ENCODE results near the gene HDGFL2. TPM values are rescaled to one million over a fixed set of nuclear protein-coding genes. Genes with fewer than 3 reads are reported as not detected.

The HDGFL2 gene
- polyA plus RNA-seq, 3 donors, result 7.0 to 13.2 (median 10.5) TPM

DNA sequence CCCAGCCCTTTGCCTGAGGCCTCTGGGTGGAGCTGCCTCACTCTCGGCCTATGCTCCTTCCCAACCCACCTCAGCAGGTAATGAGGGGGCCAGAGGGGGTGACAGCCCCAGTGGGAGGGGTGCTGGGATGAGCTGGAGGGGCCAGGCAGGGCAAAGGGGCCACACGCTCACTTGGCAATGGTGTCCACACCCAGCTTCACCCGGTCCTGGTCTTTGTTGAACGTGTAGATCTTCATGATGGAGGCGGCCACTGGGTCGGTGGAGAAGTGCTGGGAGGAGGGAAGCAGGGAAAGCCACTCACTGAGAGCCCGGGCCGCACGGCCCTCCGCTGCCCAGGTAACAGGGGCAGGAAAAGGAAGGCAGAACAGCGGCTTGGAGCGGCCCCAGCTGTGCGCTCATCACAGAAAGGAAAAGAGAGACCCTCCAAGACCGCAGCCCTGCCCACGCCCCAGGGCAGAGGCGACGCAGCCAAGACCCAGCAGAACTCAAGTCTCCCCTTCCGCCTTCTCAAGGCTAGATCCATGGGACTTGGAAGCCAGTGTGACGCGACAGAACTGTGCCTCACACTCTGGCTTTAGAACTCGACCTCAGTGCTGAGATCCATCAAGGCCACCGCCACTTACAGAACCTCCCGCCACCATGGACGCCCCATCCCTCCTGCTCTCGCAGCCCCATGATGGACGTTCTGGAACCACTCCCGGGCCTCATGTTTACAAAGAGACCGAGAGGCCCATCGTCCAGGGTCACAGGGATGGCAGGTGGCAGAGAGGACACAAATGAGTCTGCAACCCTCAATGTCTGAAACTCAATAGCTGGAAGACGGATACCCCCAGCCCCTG is 23.7 kb upstream of the HDGFL2 start:
- Mint-ChIP-seq H3K27me3 (ENCODE audit: low read depth in 3 of 3) (peaks cover 0 to 4% (median 0%) of the 10 kb centered on the region in 3 donors), H3K9me3 (no peaks in the 10 kb centered on the region), H3K4me3 (no peak overlapping the region), H3K36me3 (peaks cover 69 to 93% of the 10 kb centered on the region in 2 donors), H3K27ac (peak overlapping the region in 1 of 7 donors; percentile 71), H3K4me1 (no peaks in the 10 kb centered on the region)
- no peak for DNase-seq
- H3K4me2 ChIP-seq (replicated peaks; ENCODE audit: extremely low read depth, low read length, poor library complexity, severe bottlenecking), result no peak overlapping the region
- H4K20me1 ChIP-seq (ENCODE audit: insufficient read depth, low read length), result peaks cover 73% of the 10 kb centered on the region
- H3K9ac ChIP-seq (ENCODE audit: insufficient read depth, low read length, poor library complexity, severe bottlenecking), result no peak overlapping the region
- no peaks in the 10 kb centered on the region for H3K27me3 ChIP-seq (ENCODE audit: control insufficient read depth in 2 of 2, insufficient read depth in 2 of 2, low read length in 2 of 2)
- no peaks in the 10 kb centered on the region for H3K4me1 ChIP-seq (ENCODE audit: control insufficient read depth in 1 of 2, insufficient read depth in 2 of 2, low read length in 2 of 2)
- WGBS (ENCODE audit: insufficient coverage), result 96% methylated on average over 25 of the region's 30 CpGs
- H3K9me3 ChIP-seq (replicated peaks in 1 of 2; ENCODE audit: control insufficient read depth in 1 of 2, insufficient read depth in 1 of 2, low read length in 2 of 2), result no peaks in the 10 kb centered on the region
- no peak overlapping the region for H3K4me3 ChIP-seq (replicated peaks in 1 of 3; ENCODE audit: low read depth in 2 of 3, low read length in 3 of 3)
- no peak overlapping the region for H3K27ac ChIP-seq (ENCODE audit: low read depth in 1 of 2, low read length in 2 of 2)
- intact Hi-C loops (cut with micrococcal nuclease), result no loop called here
- TF ChIP-seq, protein P1, sequence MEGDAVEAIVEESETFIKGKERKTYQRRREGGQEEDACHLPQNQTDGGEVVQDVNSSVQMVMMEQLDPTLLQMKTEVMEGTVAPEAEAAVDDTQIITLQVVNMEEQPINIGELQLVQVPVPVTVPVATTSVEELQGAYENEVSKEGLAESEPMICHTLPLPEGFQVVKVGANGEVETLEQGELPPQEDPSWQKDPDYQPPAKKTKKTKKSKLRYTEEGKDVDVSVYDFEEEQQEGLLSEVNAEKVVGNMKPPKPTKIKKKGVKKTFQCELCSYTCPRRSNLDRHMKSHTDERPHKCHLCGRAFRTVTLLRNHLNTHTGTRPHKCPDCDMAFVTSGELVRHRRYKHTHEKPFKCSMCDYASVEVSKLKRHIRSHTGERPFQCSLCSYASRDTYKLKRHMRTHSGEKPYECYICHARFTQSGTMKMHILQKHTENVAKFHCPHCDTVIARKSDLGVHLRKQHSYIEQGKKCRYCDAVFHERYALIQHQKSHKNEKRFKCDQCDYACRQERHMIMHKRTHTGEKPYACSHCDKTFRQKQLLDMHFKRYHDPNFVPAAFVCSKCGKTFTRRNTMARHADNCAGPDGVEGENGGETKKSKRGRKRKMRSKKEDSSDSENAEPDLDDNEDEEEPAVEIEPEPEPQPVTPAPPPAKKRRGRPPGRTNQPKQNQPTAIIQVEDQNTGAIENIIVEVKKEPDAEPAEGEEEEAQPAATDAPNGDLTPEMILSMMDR (IDR thresholded peaks at IDR 0.05), result no peak
- H3K36me3 ChIP-seq (replicated peaks in 1 of 2; ENCODE audit: control insufficient read depth in 1 of 2, insufficient read depth in 2 of 2, low read length in 2 of 2), result peaks cover 82 to 98% of the 10 kb centered on the region in 2 donors
- H2AFZ ChIP-seq (ENCODE audit: insufficient read depth, low read depth, low read length, poor library complexity, severe bottlenecking), result no peak overlapping the region
- H3K79me2 ChIP-seq (ENCODE audit: insufficient read depth, low read length), result no peaks in the 10 kb centered on the region

DNA sequence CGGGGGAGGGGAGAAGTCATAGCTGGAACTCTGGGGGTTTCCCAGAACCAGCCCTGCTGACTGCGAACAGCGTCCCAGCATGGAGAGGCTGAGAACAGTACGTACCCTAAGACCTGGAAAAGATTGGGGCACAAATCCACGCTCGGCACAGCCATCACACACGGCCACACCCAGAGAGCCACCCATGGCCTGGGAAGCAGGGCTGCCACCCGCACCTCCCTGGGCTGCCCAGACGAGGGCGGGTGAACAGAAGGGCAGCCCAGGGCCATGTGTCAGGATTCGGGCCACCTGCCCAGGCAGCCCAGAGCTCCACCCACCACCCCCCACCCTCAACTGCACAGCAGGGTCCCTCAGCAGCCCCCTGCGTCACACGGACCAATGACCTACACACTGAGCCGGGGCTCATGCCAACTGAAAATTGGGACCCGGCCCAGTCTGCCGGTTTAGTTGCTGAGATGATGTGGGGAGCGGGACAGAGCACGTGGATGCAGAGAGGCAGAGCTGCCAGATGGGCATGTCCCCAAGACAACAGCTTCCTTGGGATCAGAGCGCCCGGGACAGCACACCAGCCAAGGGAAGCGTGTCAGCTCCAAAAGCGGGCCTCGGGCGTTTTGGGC is 23.0 kb upstream of the HDGFL2 start:
- Mint-ChIP-seq H3K36me3 (peaks cover 69 to 96% of the 10 kb centered on the region in 2 donors), H3K4me3 (no peak overlapping the region), H3K4me1 (no peaks in the 10 kb centered on the region), H3K27me3 (ENCODE audit: low read depth in 3 of 3) (peaks cover 0 to 4% (median 0%) of the 10 kb centered on the region in 3 donors), H3K9me3 (no peaks in the 10 kb centered on the region), H3K27ac (no peak overlapping the region)
- Histone ChIP-seq H3K4me2 (replicated peaks; ENCODE audit: extremely low read depth, low read length, poor library complexity, severe bottlenecking) (no peak overlapping the region), H3K27ac (ENCODE audit: low read depth in 1 of 2, low read length in 2 of 2) (no peak overlapping the region), H3K4me1 (ENCODE audit: control insufficient read depth in 1 of 2, insufficient read depth in 2 of 2, low read length in 2 of 2) (no peaks in the 10 kb centered on the region), H3K36me3 (replicated peaks in 1 of 2; ENCODE audit: control insufficient read depth in 1 of 2, insufficient read depth in 2 of 2, low read length in 2 of 2) (peaks cover 88 to 100% of the 10 kb centered on the region in 2 donors), H3K4me3 (replicated peaks in 1 of 3; ENCODE audit: low read depth in 2 of 3, low read length in 3 of 3) (no peak overlapping the region), H3K9ac (ENCODE audit: insufficient read depth, low read length, poor library complexity, severe bottlenecking) (no peak overlapping the region), H4K20me1 (ENCODE audit: insufficient read depth, low read length) (peaks cover 77% of the 10 kb centered on the region), H3K27me3 (ENCODE audit: control insufficient read depth in 2 of 2, insufficient read depth in 2 of 2, low read length in 2 of 2) (no peaks in the 10 kb centered on the region), H2AFZ (ENCODE audit: insufficient read depth, low read depth, low read length, poor library complexity, severe bottlenecking) (no peak overlapping the region), H3K79me2 (ENCODE audit: insufficient read depth, low read length) (no peaks in the 10 kb centered on the region), H3K9me3 (replicated peaks in 1 of 2; ENCODE audit: control insufficient read depth in 1 of 2, insufficient read depth in 1 of 2, low read length in 2 of 2) (no peaks in the 10 kb centered on the region)
- intact Hi-C loops (cut with micrococcal nuclease), result no loop called here
- TF ChIP-seq, protein P1 (IDR thresholded peaks at IDR 0.05), result no peak
- DNase-seq, result no peak
- 95% methylated on average over 20 of the region's 24 CpGs for WGBS (ENCODE audit: insufficient coverage)

Measured in CD14-positive monocyte (primary cell).